Upper lobe of left lung (tissue), 6 donors: ENCODE data around the gene GPC5. TPM values are rescaled to one million over a fixed set of nuclear protein-coding genes. Genes with fewer than 3 reads are reported as not detected.
"Not testable (repeated sequence)": the region's sequence is repeated elsewhere in the genome, so short reads cannot be mapped to it uniquely, and the experiment has no call there.

Source experiments
- ATAC-seq, 2 donors: fragments of 200-7000 bp; cut with Tn5 transposase; one replicate each; pipeline ENCODE4 v1.9.1; 2022; ENCODE audit warnings: mild to moderate bottlenecking in 2 of 2, moderate library complexity in 2 of 2; ENCODE audit not compliant: low FRiP score in 2 of 2
- DNase-seq, 2 donors: peaks; one replicate each; pipeline ENCODE4 v3.0.0-alpha.2; 2019 to 2020
- H3K27ac ChIP-seq, 4 donors: fragments of 200-600 bp; sonication (generic); one replicate each; pipeline ENCODE4 v1.5.1; 2016 to 2019
- H3K27me3 ChIP-seq, 4 donors: fragments of 200-600 bp; sonication (generic); one replicate each; pipeline ENCODE4 v1.5.1; 2017 to 2019
- H3K36me3 ChIP-seq, 4 donors: fragments of 200-600 bp; sonication (generic); one replicate each; pipeline ENCODE4 v1.5.1; 2016 to 2019
- H3K4me1 ChIP-seq, 4 donors: fragments of 200-600 bp; sonication (generic); one replicate each; pipeline ENCODE4 v1.5.1; 2018 to 2019
- H3K4me3 ChIP-seq, 4 donors: fragments of 200-600 bp; sonication (generic); one replicate each; pipeline ENCODE4 v1.5.1; 2017 to 2019; ENCODE audit warnings: mild to moderate bottlenecking in 2 of 4, moderate library complexity in 1 of 4
- H3K9me3 ChIP-seq, 4 donors: fragments of 200-600 bp; sonication (generic); one replicate each; pipeline ENCODE4 v1.5.1; 2018 to 2019
- EP300 ChIP-seq, 4 donors: sonication (generic); formaldehyde crosslinking; IDR thresholded peaks; one replicate each; pipeline ENCODE4 v1.5.1; 2017; ENCODE audit warnings: antibody characterized with exemption in 4 of 4, control low read depth in 2 of 4
- POLR2A ChIP-seq, 4 donors: fragments of 450-650 bp; IDR thresholded peaks; one replicate each; pipeline ENCODE4 v1.5.1; 2016 to 2017; ENCODE audit warnings: antibody characterized with exemption in 4 of 4, mild to moderate bottlenecking in 2 of 4
- POLR2AphosphoS5 ChIP-seq, 2 donors: sonication (generic); formaldehyde crosslinking; IDR thresholded peaks; one replicate each; pipeline ENCODE4 v1.5.1; 2017; ENCODE audit warnings: antibody characterized with exemption in 2 of 2
- WGBS, 2 donors: methylation state at CpG; one replicate each; pipeline ENCODE4 v1.1.5; 2017 to 2018; 5-methylcytosine and 5-hydroxymethylcytosine counted together
- total RNA-seq, 6 donors: library from RNA; depleted of rRNA in 4 of 6; stranded (reverse); fragments of >200 nt in 4 of 6; gene quantifications; one replicate each; pipeline versions ENCODE4 v1.1.0 to v1.2.1, GENCODE V29; 2016 to 2021
- TF ChIP-seq, protein P1 (sequence below), 6 experiments: fragments of 450-650 bp in 4 of 6; fragments of 200-600 bp in 2 of 6; sonication (generic) in 2 of 6; IDR thresholded peaks; one replicate each; pipeline ENCODE4 v1.5.1; 2016 to 2019; ENCODE audit warnings: antibody characterized with exemption in 6 of 6
- donor health status: DM: no; HTN: no; CAD: no; lungs with moderate emphysema.
- donor health status: DM: no; HTN: yes; CAD: no; lungs with severe emphysema.

GPC5 gene
- total RNA-seq, 6 donors from 2014 or later: 7.6 to 51.4 (median 12.8) TPM

DNA sequence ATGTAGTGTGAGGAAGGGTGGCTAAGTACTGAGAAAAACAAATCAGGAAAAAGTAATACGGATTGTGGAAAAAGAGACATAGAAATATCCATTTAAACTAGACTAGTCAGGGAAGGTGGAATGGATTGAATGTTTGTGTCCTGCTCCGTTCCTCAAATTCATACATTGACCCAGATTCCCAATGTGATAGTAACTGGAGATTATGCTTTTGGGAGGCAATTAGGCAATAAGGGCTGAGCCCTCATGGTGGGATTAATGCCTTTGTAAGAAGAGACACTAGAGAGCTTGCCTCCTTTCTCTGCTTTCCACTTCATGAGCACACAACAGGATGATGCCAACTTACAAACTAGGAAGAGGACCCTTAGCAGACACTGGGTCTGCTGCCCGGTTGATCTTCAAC, 1063.0 kb downstream of the GPC5 start:
- Histone ChIP-seq H3K27ac (no peak overlapping the region), H3K36me3 (no peaks in the 10 kb centered on the region), H3K4me1 (no peaks in the 10 kb centered on the region), H3K4me3 (no peak overlapping the region), H3K9me3 (no peaks in the 10 kb centered on the region), H3K27me3 (no peaks in the 10 kb centered on the region)
- WGBS, 2 donors: 92 to 93% methylated on average over 3 of the region's 3 CpGs
- no peak for TF ChIP-seq POLR2A (IDR thresholded peaks at IDR 0.05)
- TF ChIP-seq EP300 (IDR thresholded peaks at IDR 0.05): no peak
- TF ChIP-seq, protein P1, sequence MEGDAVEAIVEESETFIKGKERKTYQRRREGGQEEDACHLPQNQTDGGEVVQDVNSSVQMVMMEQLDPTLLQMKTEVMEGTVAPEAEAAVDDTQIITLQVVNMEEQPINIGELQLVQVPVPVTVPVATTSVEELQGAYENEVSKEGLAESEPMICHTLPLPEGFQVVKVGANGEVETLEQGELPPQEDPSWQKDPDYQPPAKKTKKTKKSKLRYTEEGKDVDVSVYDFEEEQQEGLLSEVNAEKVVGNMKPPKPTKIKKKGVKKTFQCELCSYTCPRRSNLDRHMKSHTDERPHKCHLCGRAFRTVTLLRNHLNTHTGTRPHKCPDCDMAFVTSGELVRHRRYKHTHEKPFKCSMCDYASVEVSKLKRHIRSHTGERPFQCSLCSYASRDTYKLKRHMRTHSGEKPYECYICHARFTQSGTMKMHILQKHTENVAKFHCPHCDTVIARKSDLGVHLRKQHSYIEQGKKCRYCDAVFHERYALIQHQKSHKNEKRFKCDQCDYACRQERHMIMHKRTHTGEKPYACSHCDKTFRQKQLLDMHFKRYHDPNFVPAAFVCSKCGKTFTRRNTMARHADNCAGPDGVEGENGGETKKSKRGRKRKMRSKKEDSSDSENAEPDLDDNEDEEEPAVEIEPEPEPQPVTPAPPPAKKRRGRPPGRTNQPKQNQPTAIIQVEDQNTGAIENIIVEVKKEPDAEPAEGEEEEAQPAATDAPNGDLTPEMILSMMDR (IDR thresholded peaks at IDR 0.05): no peak
- TF ChIP-seq POLR2AphosphoS5 (IDR thresholded peaks at IDR 0.05): no peak
- ATAC-seq: no peak
- DNase-seq: no peak

DNA sequence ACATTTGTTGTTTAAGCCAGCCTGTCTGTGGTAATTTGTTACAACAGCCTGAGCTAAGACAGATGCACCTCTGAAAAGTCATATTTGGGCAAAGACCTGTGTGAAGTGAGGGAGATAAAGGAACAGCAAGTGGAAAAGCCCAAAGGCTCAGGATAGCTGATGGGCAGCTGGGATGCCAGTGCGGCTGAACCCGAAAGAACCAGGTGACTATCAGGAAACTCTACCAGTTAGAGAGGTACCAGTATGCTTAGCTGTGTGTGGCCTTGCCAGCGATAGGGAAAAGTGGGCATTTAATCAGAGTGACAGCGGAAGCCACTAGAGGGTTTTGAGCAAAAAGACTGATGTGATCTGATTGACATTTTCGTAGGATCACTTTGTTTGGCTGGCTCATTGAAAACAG, 1063.4 kb downstream of the GPC5 start:
- H3K4me1 ChIP-seq: no peaks in the 10 kb centered on the region
- no peaks in the 10 kb centered on the region for H3K9me3 ChIP-seq
- WGBS, 2 donors: 77 to 93% methylated on average over 5 of the region's 5 CpGs
- no peaks in the 10 kb centered on the region for H3K27me3 ChIP-seq
- H3K36me3 ChIP-seq: no peaks in the 10 kb centered on the region
- no peak for ATAC-seq
- no peak for DNase-seq
- no peak for TF ChIP-seq EP300 (IDR thresholded peaks at IDR 0.05)
- no peak for TF ChIP-seq POLR2A (IDR thresholded peaks at IDR 0.05)
- TF ChIP-seq, protein P1 (IDR thresholded peaks at IDR 0.05): no peak
- TF ChIP-seq POLR2AphosphoS5 (IDR thresholded peaks at IDR 0.05): no peak
- no peak overlapping the region for H3K27ac ChIP-seq
- H3K4me3 ChIP-seq: no peak overlapping the region

DNA sequence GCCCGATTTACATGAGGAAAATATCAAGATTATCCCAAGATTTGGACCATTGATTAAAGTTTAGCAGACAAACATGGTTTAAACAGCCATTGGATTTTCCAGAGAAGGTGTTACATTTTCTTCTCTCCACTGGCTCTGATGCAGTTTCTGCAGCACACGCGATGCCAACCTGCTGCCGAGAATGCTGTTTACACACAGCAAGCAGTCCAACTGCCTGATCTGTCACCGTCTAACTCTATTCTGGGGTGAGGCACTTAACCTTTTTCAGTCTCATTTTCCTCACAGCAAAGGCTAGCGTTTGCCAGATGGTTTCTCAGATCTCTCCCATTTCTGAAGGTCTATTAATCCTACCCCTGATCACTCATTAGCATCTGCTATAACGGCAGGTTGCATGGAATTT, 1064.7 kb downstream of the GPC5 start:
- TF ChIP-seq POLR2AphosphoS5 (IDR thresholded peaks at IDR 0.05) (no peak), POLR2A (IDR thresholded peaks at IDR 0.05) (no peak), EP300 (IDR thresholded peaks at IDR 0.05) (no peak)
- TF ChIP-seq, protein P1 (IDR thresholded peaks at IDR 0.05): no peak

DNA sequence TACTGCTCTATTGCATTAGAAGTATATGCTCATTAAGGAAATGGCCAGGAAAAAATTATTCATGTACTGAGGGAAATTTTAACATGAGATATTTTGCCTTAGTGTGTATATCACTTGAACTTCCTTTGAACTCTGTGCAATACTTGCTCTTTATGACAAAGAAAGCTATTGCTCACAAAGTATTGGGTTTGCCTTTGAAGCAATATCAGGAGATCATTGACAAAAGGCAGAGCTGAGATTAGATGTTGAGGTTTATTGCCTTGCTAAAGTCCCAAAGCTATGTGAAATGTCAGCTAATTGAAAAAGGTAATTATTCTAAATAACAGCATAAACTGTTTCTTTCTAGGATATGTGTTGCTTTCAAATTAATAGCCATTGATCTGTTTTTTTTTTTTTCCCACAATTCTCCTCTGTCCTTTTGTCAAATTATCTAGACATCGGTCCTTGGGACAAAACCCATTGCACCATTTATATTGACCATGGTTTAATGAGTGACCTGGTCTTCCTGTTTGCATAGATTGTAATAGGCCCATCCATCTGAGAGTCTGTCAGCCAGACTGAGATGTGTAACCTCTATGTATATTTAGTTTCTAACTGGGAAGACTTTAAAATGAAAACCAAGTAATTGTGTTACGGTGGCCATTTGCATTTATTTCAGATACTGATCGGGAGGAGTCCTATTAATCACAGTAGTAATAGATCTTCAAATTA, 1075.5 kb downstream of the GPC5 start:
- Histone ChIP-seq H3K27me3 (no peaks in the 10 kb centered on the region), H3K36me3 (no peaks in the 10 kb centered on the region), H3K27ac (no peak overlapping the region), H3K4me1 (no peaks in the 10 kb centered on the region), H3K9me3 (no peaks in the 10 kb centered on the region), H3K4me3 (no peak overlapping the region)
- DNase-seq: no peak
- WGBS, 2 donors: 64 to 66% methylated on average over 3 of the region's 3 CpGs
- TF ChIP-seq, protein P1 (IDR thresholded peaks at IDR 0.05): no peak
- TF ChIP-seq POLR2A (IDR thresholded peaks at IDR 0.05) (no peak), EP300 (IDR thresholded peaks at IDR 0.05) (no peak), POLR2AphosphoS5 (IDR thresholded peaks at IDR 0.05) (no peak)
- ATAC-seq: no peak

More for the DNA sequence above, 1064.7 kb downstream of the GPC5 start:
- Histone ChIP-seq H3K27ac (no peak overlapping the region), H3K9me3 (no peaks in the 10 kb centered on the region), H3K4me1 (no peaks in the 10 kb centered on the region), H3K27me3 (no peaks in the 10 kb centered on the region), H3K4me3 (no peak overlapping the region), H3K36me3 (no peaks in the 10 kb centered on the region)
- 40 to 44% methylated on average over 7 of the region's 7 CpGs for WGBS, 2 donors
- no peak for ATAC-seq
- no peak for DNase-seq

DNA sequence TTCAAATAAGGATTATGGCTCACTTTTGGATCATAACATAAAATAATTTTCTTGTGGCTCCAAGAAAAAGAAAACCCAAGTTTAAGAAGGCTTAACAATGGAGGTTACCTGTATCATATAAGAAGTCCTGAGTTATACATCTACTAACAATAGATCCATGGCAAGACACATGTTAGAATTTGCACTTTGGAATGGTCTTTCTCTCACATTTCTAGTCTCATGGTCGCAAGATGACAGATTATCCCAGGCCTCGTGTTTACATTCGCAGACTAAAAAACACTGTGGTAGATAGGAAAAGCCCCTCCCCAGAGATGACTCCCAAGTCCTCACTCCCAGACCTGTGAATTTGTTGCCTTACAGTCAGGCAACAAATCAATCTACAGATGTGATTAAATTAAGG, 1082.0 kb downstream of the GPC5 start:
- WGBS, 2 donors: 73 to 84% methylated on average over 3 of the region's 3 CpGs
- no peak overlapping the region for H3K4me3 ChIP-seq
- H3K4me1 ChIP-seq: no peaks in the 10 kb centered on the region
- no peaks in the 10 kb centered on the region for H3K36me3 ChIP-seq
- H3K9me3 ChIP-seq: no peaks in the 10 kb centered on the region
- no peak overlapping the region for H3K27ac ChIP-seq
- ATAC-seq (no peak), DNase-seq (no peak)
- no peaks in the 10 kb centered on the region for H3K27me3 ChIP-seq
- TF ChIP-seq POLR2A (IDR thresholded peaks at IDR 0.05) (no peak), POLR2AphosphoS5 (IDR thresholded peaks at IDR 0.05) (no peak), EP300 (IDR thresholded peaks at IDR 0.05) (no peak)
- TF ChIP-seq, protein P1 (IDR thresholded peaks at IDR 0.05): no peak

DNA sequence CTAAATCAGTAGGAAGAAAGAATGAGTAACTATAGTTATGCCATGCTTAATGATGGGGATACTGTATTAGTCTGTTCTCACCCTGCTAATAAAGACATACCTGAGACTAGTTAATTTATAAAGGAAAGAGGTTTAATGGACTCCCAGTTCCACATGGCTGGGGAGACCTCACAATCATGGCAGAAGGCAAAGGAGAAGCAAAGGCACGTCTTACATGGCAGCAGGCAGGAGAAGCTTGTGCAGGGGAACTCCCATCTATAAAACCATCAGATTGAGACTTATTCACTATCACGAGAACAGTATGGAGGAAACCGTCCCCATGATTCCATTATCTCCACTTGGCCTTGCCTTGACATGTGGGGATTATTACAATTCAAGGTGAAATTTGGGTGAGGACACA, 1084.4 kb downstream of the GPC5 start:
- H3K4me1 ChIP-seq, H3K4me3 ChIP-seq, H3K27me3 ChIP-seq, H3K9me3 ChIP-seq, H3K36me3 ChIP-seq, H3K27ac ChIP-seq, DNase-seq, ATAC-seq: not testable (repeated sequence)
- WGBS, 2 donors: 81 to 85% methylated on average over 3 of the region's 3 CpGs
